Activated CD8-positive, alpha-beta memory T cell treated with anti-CD3 and anti-CD28 coated beads, Interleukin-2, amount 50 U/mL, for 48 hours (primary cell): ENCODE data around the gene PATJ.

Experiments used
- DNase-seq: peaks from one replicate; pipeline ENCODE4 v3.0.0-alpha.2; 2020

PATJ gene

GRCh38 chr1:61993331-61993961 lies 251.2 kb downstream of the PATJ start:
- no peak for DNase-seq

GRCh38 chr1:61995641-61996040 lies 253.4 kb downstream of the PATJ start:
- DNase-seq: no peak

GRCh38 chr1:61997123-61997522 lies 254.8 kb downstream of the PATJ start:
- no peak for DNase-seq

- no peak for DNase-seq
Measured at GRCh38 chr1:62003777-62004176, 261.5 kb downstream of the PATJ start.

GRCh38 chr1:62006690-62007089 lies 264.4 kb downstream of the PATJ start:
- no peak for DNase-seq

GRCh38 chr1:62011006-62011405 lies 268.7 kb downstream of the PATJ start:
- no peak for DNase-seq

- no peak for DNase-seq
Measured at GRCh38 chr1:62012095-62012494, 269.8 kb downstream of the PATJ start.

GRCh38 chr1:62012836-62013235 lies 270.6 kb downstream of the PATJ start:
- no peak for DNase-seq

- DNase-seq: no peak
Measured at GRCh38 chr1:62013264-62013663, 271.0 kb downstream of the PATJ start.

- no peak for DNase-seq
Measured at GRCh38 chr1:62022382-62022983, 280.2 kb downstream of the PATJ start.

GRCh38 chr1:62024690-62025089 lies 282.4 kb downstream of the PATJ start:
- no peak for DNase-seq

- DNase-seq: no peak
Measured at GRCh38 chr1:62025154-62025553, 282.9 kb downstream of the PATJ start.

GRCh38 chr1:62025892-62026291 lies 283.6 kb downstream of the PATJ start:
- DNase-seq: no peak

- no peak for DNase-seq
Measured at GRCh38 chr1:62029704-62030103, 287.4 kb downstream of the PATJ start.

GRCh38 chr1:62034790-62035189 lies 292.5 kb downstream of the PATJ start:
- DNase-seq: no peak

- DNase-seq: no peak
Measured at GRCh38 chr1:62037274-62037673, 295.0 kb downstream of the PATJ start.

- no peak for DNase-seq
Measured at GRCh38 chr1:62038594-62039284, 296.5 kb downstream of the PATJ start.

- DNase-seq: no peak
Measured at GRCh38 chr1:62040450-62040849, 298.2 kb downstream of the PATJ start.

GRCh38 chr1:62040973-62041372 lies 298.7 kb downstream of the PATJ start:
- no peak for DNase-seq

GRCh38 chr1:62043154-62043553 lies 300.9 kb downstream of the PATJ start:
- no peak for DNase-seq

- no peak for DNase-seq
Measured at GRCh38 chr1:62045574-62045973, 303.3 kb downstream of the PATJ start.

- no peak for DNase-seq
Measured at GRCh38 chr1:62046927-62047326, 304.6 kb downstream of the PATJ start.

- DNase-seq: no peak
Measured at GRCh38 chr1:62050165-62050564, 307.9 kb downstream of the PATJ start.

GRCh38 chr1:62052946-62053345 lies 310.7 kb downstream of the PATJ start:
- no peak for DNase-seq

GRCh38 chr1:62054188-62054587 lies 311.9 kb downstream of the PATJ start:
- no peak for DNase-seq
